VCaP (cell line): Measurements from ENCODE around the gene FABP6.

Experiments used
- H3K27ac ChIP-seq: fragments of 450-650 bp; 2 replicates; pipeline ENCODE4 v1.5.1; 2017
- TF ChIP-seq, protein P1 (sequence below): fragments of 450-650 bp; conservative IDR thresholded peaks from 2 replicates; pipeline ENCODE4 v1.5.1; 2017; ENCODE audit warnings: mild to moderate bottlenecking, moderate library complexity

Gene FABP6

DNA sequence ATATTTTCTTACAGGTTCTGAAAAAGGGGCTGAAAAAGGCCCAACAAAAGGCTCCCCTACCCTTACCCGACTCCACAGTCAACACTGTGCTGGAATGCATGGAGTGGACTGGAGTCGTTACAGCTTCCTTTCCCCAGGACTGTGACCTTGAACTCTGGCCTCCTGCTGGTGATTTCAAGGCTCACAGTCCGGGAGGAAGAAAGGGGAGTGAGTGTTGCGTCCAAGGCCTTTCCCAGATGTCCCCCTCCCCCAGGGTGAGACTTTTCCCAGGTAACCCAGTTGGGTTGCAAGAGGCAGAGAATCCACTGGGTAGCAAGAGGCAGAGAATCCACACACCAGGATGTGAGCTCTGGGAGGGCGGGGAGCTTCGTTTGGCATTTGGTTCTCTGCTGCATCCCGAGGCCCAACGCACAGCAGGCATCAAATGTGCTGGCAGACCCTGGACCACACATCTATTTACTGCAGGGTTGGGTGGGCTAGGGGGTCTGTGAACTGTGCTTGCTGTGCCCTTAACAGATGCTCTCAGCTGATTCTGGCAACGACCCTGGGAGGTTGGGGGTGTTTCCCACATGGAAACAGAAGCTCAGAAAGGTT is 37.5 kb downstream of the FABP6 start:
- no peak overlapping the region for H3K27ac ChIP-seq
- TF ChIP-seq, protein P1, sequence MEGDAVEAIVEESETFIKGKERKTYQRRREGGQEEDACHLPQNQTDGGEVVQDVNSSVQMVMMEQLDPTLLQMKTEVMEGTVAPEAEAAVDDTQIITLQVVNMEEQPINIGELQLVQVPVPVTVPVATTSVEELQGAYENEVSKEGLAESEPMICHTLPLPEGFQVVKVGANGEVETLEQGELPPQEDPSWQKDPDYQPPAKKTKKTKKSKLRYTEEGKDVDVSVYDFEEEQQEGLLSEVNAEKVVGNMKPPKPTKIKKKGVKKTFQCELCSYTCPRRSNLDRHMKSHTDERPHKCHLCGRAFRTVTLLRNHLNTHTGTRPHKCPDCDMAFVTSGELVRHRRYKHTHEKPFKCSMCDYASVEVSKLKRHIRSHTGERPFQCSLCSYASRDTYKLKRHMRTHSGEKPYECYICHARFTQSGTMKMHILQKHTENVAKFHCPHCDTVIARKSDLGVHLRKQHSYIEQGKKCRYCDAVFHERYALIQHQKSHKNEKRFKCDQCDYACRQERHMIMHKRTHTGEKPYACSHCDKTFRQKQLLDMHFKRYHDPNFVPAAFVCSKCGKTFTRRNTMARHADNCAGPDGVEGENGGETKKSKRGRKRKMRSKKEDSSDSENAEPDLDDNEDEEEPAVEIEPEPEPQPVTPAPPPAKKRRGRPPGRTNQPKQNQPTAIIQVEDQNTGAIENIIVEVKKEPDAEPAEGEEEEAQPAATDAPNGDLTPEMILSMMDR = no peak

DNA sequence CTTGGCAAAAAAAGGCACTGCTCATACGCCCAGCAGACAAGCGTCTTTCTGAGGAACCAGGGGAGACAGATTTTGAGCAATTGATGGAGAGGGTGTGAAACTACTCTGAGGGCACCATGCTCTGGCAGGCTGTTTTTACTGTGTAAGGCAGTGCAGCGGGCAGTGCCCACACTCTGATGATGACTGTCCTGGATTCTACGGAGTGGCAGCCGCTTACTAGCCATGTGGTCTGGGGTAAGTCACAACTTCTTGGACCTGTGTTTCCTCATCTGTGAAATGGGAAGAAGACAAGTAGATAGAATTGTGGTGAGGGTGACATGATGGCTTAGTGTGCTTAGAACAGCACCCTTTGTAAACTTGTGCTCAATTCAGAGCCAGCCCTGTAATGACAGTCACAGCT is 38.8 kb downstream of the FABP6 start:
- H3K27ac ChIP-seq = peak overlapping the region; percentile 92
- TF ChIP-seq, protein P1 = no peak

DNA sequence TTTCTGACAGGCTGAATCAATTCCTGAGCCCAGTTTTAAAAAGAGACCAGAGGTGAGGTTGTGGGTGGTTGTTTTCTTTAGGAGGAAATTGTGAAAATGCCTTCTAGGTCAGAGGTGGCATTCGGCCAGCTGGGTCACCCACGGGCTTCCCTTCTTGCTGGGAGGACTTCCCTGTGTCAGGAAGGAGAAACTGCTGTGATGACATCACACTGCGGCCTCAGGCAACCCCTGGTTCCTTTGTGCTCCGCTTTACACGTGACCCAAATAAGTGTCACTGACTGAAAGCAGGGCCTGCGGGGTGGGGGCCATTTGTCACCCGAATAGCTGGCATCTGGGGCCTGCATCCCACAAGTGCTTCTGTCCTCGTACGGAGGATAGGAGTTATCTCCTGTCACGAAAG is 39.7 kb downstream of the FABP6 start:
- H3K27ac ChIP-seq = peak overlapping the region; percentile 92
- TF ChIP-seq, protein P1 = no peak

DNA sequence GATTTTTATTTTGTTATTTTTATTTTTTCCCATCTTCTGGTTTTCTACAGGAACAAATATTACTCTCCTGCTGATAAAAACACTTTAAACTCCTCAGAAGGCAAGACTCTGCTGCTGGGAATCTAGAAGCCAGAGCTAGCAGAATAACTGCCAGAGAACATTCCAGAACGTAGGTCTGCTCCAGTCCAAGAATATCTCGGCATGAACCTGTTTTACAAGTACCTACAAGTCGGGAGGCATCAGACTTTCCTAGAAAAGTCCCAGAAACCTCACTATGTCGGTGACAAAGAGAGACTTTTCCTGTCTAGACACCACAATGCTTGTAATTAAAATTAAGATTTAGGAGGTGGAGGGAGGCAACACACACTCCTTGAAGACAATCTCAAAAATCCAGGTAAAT is 41.4 kb downstream of the FABP6 start:
- H3K27ac ChIP-seq = peak overlapping the region; percentile 92
- TF ChIP-seq, protein P1 = no peak

DNA sequence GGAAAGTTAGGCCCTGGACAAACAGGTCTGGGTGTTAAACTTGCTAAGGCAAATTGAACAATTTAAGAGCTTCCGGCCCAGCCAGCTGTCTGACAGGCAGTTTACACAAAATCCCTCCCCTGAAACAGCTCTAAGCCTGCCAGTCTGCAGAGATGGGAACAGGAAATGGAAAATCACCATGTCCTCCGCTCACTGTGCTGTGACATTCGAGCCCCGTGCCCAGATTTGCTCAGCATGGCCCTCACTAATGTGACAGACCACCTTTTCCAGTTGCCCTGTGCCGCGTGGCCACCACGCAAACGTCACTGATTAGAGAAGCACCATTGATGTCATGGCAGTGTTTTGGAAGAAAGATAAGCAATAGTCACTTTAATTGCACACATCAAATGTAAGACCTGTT is 42.1 kb downstream of the FABP6 start:
- TF ChIP-seq, protein P1 = no peak
- H3K27ac ChIP-seq = peak overlapping the region; percentile 92

DNA sequence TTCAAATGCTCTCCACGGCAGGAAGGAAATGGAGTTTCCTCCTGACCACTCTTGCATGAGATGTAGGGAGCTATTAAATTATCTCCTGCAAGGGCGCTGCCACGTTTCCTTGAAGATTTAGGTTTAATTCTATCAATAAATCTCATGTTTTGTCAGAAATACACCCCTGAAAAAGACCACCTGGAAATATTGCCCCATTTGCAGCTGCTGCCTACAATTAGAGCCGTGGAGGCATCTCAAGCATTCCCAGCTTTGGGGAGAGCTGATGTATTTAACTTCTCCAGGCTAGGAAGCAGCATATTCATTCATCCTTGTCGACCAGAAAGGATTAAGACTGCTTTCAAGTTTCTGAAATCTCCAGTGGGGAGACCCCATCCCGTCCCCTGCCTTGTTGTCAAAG is 42.5 kb downstream of the FABP6 start:
- H3K27ac ChIP-seq = peak overlapping the region; percentile 92
- TF ChIP-seq, protein P1 = no peak

DNA sequence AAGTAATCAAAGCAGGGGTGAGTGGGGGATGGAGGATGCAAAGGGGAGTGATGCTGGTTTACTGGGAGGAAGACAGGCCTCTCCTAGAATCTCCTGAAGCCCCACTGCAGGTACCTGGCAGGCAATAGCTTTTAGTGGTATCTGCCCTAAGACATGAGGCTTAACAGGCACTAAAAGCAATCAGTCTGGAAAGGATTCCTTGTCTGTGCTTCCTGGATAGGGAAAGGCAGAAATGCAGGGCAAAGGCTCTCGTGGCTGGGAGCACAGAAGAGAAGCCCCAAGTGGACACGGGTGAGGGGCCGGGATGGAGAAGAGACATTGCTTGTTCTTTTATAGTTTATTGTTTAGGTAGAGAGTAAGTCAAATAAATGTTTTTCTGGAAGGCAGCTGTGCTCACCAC is 43.0 kb downstream of the FABP6 start:
- TF ChIP-seq, protein P1 = no peak
- H3K27ac ChIP-seq = peak overlapping the region; percentile 92

DNA sequence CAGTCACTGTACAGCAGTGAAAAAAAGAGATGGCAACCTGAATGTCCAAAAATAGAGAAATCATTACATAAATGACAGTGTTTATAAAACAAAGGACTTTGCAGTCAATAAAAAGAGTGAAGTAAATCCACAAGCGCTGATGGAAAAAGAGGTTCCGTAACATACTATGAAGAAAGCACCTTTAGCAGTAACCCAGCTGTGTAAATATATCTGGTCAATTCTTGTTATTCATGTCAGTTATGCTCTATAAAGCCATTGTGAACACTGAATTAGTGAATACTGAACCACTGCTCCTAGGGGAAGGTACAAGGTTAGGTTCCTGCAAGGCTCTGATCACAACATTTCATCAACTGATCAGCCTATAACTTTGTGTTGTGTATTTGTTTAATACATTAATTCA is 43.6 kb downstream of the FABP6 start:
- TF ChIP-seq, protein P1 = no peak
- H3K27ac ChIP-seq = peak overlapping the region; percentile 92
